Myocyte (in vitro differentiated cells): Measurements from ENCODE around the gene ANKRD23. TPM values are rescaled to one million over a fixed set of nuclear protein-coding genes. Genes with fewer than 3 reads are reported as not detected.
A peak's percentile ranks its signal among the peaks of the same experiment; 100 is the strongest.

Source experiments
- DNase-seq: peaks from one replicate; pipeline ENCODE4 v3.0.0-alpha.2; 2012; ENCODE audit warnings: low read depth
- total RNA-seq: library from RNA; depleted of rRNA; stranded (reverse); fragments of >200 nt; gene quantifications from 2 replicates; pipeline ENCODE4 v1.2.3, GENCODE V29; 2014

The ANKRD23 gene
- total RNA-seq, 1 donor from 2014 or later, result 4.3 TPM

DNA sequence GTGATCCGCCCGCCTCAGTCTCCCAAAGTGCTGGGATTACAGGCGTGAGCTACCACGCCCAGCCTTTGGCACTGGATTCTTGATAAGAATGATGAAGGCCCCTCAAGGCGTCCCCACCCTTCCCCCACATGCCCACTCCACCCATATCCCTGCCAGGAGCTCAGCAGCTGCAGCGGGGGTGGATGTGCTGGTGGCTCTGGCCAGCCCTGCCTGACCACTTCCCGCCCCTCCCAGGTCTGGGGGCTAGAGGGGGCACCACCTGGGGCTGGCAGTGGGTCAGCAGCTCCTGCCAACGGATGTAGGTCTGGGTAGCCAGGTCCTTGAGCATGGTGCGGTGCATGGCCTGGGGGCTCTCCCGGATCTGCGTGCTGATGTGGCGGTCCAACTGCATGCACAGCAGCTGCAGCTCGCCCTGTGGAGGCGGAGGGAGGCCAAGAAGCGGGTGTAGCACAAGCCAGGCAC lies 33.8 kb upstream of the ANKRD23 start:
- DNase-seq, result peak; percentile 93

DNA sequence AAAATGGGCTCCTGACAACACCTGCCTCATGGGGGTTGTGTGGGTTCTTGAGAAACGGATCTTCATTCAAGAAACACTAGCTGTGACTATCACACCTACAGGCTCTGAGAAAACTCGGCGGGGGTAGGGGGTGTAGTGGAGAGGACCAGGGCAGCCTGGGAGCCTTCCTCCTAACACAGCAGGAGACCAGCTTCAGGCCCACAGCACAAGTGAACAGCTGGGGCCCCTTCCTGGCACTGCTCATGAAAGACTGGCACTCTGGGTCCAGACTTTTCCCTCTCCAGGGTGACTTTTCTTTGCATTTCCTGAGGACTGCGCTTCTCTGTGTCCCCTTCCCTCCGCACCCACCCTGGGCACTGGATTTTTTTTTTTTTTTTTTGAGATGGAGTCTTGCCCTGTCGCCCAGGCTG lies 33.2 kb upstream of the ANKRD23 start:
- peak; percentile 82 for DNase-seq

DNA sequence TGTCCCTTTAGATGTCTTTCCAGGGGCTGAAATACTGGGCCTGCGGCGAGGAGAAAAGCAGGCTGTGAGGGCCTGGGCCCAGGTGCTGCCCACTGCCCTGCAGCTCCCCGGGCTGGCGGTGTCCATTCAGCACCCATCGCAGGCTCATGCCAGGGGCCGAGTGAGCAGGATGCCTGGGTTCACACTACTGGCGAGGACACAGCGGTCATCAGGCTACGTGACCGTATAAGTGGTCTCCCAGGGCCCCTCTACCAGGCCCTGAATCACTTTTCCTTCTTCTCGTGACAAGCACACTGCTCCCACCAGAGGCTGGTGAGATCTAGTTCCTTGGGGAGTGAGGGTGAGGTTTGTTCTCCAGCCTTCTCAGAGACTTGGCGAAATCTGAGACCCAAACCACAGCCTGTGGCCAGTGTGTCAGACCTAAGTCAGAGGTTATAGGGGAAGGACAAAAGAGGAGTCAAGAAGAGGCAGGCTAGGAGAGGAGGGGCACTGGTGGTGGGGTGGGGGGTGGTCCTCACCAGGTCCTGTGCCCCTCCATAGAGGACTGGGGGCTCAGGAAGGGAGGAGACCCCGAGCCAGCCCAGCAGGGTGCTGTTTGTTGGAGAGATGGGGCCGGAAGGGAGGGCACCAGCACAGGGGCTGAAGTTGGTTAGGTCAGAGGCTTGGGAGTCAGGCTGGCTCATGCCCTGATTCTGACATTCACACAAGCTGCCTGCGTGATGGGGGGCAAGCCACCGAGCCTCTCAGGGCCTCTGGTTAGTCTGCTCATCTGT lies 32.6 kb upstream of the ANKRD23 start:
- peak; percentile 98 for DNase-seq

DNA sequence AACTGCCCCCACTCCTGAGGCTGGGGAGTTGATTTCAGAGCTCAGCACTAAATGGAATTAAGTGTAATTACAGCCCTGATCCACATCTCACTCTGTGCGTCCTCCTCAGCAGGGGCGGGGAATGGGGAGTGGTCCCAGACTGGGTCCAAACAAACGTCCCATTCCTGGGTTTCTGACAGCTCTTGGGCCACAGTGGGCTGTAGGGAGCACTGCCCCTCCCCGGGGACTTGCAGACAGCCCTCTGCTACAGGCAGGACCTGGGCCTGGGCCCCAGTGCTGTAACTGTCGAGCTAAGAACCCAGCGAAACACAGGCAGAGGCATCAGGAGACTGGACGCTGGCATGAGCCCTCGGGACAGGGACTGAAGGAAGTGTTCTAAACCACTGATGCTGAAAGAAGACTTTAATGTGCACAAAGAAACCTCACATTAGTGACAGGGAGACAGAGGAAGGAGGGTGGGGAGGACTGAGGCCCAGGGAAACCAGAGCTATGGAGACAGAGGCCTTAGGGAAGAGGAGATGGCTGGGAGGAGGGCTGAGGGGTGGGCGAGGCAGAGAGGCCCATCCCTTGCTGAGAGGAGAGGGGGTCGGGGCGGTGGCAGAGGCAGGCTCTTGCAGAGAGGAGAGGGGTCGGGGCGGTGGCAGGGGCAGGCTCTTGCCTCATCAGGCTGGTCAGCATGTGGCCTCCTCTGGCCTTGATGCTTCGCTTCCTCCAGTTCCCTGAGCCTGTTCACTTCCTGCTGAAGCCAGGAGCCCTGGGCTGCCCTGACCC lies 31.9 kb upstream of the ANKRD23 start:
- DNase-seq, result no peak

DNA sequence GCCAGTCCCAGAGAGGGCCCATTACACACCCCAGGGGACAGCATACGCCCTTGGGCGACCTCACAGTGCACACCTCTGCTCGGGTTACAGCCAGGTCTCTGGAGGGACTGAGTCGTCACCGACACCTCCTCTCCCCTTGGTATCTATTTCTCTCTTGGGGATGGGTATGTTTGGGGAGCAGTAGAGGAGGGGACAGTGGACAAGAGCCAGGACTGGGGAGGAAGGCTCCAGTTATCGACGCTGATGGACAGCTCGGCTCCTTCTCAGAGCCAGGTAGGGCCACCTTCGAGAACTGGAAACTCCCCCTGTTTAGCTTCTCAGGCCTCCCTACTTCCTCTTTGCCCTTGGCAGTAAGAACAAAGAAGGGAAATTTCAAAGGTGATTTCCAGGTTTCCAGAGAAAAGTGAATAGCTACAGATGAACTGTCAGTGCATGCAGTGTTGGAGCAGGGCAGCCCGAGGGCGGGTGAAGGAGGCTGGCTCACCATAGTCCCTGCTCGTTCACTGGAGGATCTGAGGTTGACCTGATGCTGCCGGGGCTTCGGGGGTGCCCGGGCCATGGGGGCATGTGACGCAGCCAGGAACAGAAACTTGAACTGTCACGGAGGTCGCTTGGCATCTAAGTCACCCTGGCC lies 30.5 kb upstream of the ANKRD23 start:
- DNase-seq, result no peak

DNA sequence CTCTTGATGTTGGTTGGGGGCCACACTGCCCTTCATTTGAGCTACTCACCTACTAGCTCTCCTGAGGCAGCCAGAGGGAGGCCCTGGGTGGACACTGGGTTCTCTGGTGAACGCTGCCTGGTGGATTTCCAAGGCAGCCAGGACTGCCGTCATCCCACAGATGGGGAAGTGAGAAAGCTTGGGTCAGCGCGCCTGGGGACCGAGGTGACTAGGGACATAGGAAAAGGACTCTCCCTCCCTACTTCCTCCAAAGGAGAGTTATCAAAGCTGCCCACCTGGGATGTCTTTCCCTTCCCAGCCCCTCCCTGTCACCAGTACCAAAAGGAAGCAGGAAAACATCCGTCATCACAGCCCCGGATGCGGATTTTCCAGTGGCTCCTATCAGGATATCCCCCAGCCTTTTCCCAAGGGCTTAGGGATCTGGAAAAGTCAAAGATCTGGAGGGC lies 29.9 kb upstream of the ANKRD23 start:
- no peak for DNase-seq

DNA sequence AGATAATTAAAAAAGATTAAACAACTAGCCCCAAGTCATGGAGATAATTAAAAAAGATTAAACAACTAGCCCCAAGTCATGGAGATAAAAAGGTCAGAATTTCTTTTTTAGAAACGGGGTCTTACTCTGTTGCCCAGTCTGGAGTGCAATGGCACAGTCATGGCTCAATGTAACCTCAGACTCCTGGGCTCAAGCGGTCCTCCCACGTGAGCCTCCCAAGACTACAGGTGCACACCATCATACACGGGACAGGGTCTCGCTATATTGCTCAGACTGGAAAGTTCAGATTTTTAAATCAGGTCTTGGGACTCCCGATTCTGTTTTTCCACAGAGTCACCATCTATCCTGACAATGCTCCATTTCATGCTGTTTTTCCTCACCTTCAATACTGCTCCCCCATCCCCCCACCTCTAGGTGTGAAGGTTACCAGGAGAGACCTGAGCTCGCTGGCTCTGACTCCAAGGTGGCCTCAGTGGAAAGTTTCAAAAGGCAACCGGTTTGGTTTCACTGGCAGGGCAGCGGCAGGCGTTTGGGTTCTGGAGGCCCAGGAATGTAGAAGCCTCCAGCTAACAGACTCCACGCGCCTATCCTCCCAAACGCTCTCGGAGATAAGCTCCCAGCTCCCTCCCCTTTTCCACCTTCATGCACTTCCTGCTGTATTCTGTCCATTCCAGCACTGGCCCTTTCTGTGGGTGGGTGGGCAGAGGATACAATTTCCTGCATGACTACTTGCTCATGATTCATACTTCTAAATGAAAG lies 28.9 kb upstream of the ANKRD23 start:
- DNase-seq, result no peak

DNA sequence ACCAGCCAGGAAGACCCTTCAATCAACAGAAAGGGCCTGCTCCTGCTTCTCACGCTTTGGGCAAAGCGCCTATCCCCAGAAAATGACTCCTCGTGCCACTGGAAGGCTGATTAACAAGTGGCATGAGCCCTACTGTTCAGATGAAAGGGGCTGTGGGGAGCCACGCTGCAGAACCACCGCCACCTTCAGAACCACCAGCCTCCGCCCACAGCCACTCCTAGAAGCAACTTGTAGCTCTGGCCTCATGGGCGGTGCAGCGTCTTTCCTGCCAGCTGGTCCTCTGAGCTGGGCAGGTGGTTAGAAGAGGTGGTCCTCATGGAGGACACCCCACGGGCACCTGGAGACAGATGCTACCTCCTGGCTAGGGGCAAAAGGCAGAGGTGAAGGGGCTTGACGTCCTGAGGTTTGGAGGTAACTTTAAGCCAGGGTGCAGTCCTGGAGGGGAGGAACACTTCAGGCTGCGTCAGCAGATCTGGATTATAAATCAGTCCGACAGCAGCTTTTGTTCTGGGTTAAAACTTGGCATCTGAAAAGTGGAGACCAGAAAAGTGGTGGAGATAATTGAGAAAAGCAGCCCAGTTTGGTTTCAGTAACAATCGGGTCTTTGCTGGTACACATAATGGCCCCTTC lies 26.9 kb upstream of the ANKRD23 start:
- DNase-seq, result peak; percentile 79

DNA sequence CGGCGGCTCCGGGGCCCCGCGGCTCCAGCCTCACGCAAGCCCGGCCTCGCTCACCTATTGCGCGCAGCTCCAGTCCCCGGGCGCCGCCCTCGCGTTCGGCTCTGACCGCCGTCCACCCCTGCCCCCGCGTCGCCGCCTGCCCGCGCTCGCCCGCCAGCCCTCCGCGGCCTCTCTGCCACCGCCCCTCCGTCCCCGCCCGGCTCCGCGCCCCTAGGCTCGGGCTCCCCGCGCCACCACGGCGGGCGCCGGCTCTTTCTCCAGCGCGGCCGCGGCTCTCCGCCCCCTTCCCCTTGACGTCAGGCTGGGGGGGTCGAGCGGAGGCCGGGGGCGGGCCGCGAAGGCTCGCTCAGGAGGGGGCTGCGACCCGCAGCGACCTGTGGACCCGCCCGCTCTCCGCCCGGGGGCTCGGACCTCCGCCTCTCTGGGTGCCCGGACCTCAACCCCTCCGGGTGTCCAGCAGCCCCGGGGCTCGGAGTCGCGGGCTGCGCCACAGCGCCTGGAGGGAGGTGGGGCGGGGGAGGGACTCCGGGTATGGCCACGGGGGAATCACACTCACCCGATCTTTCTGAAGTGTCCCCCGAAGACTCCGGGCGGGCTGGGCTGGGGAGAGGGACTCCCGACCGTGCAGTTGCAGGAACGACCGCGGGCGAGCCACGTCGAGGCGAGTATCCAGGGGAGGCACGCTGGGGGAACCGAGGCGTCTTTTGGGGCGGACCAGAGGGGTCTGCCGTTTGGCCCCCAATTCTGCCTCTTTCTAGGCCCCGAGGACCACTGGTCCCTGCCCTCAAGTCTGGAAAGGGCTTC lies 26.2 kb upstream of the ANKRD23 start, which contains the start of gene SEMA4C:
Gene SEMA4C, minus strand, starts transcription at position 259 of the 804 bp plus-strand sequence. CDS start 2,194 bp downstream, outside the sequence.
- DNase-seq, result peak; percentile 69

DNA sequence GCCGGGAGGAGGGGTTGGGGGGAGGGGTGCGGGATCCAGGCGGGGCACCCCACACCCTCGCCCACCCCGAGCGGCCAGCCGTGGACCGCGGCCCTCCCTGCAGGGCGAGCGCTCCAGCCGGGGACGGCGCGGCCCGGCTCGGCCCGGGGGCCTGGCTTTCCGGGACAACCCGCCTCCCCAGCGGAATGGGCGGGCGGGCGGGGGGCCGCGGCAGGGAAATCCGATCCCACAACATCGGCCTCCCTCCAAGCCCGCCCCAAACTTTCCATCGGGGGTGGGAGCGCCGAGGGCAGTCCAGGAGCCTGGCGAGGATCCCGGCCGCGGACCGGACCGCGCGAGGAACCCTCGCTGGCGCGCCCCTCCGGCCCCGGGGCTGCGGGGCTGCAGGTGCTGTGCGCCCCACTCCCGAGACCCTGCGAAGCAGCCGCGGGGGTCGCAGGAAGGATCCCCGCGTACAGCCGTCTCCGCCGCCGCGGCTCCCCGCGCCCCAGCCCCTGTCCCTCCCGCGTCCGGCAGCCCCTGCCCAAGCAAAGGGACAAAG lies 25.5 kb upstream of the ANKRD23 start:
- DNase-seq, result peak; percentile 85

DNA sequence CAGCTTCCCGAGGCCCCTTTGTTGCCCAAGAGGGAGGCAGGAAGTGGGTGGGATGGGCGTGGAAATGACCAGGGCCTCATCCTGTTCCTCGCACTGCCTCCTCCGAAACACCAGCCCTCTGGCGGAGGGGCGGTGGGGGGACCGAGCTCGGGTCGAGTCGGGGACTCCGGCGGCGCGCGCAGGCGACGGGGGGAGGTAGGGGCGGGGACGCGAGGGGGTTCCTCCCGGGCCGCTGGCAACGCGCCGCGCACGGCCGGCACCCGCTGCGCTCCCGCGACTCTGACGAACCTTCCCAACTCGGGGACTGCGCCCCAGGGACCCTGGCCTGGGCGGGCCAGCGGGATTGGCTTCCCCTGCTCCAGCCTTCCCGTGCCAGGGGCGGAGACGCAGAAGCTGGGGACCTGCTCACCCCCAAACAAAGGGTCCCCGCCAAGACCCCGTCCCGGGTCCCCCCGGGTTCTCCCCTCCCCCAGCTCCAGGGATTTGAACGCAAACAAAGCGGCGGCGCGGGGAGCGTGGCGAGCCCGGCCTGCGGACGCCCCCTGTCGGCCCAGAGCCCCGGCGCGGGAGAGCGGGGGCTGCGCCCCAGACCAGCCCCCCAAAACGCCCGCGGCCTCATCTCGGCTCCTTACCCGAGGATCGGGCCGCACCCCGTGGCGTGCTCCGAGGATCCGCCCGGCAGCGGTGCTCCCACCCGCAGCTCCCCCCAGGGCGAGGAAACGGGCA lies 24.9 kb upstream of the ANKRD23 start:
- DNase-seq, result peak; percentile 92

DNA sequence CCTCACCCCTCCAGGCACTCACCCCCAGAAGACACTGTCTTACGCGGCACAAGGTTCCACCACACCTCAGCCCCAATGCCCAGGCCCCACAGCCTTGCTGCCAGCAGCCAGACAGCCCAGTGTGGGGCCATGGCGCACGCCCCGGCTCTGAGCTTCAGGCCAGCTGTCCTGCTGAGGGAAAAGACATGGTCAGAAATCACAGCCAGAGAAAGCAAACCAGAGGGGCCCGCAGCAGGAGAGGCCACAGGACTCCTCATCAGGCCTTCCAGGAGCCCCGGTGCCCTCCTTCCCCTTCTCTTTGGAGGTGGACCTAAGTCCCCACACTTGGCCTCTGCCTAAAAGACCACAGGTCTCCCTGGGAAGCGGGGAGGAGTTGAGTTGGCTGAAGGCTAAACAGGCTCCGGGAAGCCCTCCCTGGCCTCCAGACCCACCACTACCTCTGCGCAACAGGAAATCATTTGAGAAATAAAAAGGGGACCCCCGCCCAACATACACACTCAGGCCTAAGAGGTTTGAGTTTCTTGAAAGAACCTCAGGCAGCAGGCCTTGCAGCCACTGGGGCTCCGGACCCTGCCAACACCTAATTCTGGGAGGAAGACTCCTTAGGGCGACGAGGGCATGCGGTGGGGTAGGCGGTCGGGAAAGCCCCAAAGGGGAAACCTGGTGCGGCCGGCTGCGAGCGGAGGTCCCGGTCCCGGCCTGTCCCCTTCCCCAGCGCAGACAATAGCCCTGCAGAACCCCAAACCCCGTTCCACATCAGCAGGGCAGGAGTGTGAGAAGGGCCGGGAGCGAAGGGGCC lies 24.1 kb upstream of the ANKRD23 start:
- peak; percentile 62 for DNase-seq

DNA sequence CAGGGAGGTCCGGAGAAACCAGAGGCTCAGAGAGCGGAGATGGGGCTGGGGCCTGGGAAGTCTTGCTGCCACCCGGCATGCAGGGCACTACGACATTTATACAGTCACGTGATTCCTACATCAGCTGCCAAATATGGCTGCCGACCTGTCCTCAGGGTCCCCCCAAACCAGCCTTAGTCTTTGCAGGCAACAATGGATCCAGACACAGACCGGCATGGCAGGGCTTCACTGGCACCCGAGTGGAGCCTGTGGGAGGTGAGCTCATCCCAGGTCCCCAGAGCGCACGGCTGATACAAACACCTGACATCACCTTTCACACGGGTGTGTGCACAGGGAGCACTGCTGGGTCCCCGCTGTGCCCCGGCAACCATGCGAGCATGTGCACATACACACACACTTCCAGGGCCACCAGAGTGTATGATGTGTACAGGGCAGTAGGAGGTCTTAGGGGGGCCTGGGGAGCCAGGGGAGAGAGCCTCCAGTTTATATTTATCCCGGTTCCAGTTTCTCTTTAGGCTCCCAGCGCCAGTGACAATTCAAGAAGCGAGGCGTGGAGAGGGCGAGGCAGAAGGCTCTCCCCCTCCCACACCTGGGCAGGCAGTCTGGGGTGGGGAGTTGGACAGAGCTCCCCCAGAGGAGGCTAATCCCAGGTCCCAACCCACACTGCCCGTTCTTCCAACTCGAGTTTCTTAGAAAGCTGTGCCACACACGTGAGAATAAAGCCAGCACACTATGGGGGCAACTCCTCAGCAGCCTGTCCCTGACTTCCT lies 23.4 kb upstream of the ANKRD23 start:
- peak; percentile 44 for DNase-seq

DNA sequence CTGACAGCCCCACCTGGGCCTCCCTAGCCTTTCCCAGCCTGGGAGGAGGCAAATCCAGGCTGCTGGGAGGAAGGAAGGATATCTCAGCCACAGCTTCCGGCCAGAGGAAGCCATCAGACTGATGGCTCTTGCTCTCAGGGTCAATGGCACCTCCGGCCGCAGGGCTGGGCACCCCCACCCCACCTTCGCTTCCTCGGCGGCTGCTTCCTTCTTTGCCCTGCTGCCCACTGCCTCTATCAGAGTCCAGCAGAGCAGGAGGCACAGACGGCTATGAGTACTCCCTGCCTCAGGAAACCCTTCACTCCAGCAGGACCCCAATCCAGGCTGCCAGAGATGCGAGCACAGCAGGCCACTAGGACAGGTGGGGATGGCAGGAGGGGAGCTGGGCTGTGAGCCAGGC lies 22.8 kb upstream of the ANKRD23 start:
- DNase-seq, result no peak

DNA sequence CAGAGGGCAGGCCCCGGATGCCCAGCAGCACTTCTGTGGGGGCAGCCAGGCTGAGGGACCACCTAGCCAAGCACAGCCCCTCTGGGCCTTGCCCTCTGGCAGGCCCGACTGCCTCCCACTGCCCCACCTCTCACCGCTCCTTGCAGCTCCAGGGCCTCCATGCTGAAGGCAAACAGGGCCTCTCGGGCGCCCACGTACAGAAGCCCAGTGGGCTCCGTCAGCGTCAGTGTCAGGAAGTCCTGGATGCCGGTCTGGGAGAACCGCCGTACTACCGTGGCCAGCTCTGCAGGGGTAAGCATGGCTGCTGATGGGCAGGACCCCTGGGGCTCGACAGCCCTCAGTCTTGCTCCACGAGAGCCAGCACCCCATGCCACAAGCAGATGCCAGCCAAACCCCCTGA lies 22.3 kb upstream of the ANKRD23 start:
- no peak for DNase-seq

DNA sequence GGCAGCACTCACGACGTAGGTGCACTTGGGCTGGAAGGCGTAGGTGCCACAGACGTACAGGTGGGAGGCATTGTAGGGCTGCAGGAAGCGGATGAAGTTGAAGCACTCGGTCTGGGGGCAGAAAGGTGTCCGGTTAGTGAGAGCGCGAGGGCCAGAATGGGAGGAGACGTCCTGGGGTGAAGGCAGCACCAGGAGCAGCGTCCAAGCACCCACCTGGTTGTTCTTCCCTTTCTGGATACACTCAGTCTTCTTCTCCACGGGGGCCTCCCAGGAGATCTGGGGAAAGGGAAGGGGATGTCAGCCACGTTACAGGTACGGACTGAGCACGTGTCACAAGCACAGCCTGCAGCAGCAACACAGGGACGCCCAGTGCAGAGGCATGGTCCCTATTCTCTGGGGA lies 21.8 kb upstream of the ANKRD23 start:
- no peak for DNase-seq
